Endometrial microvascular endothelial cells (primary cell): ENCODE measurements around the gene LARP6. TPM values are rescaled to one million over a fixed set of nuclear protein-coding genes. Genes with fewer than 3 reads are reported as not detected.
"Not testable (repeated sequence)": the region's sequence is repeated elsewhere in the genome, so short reads cannot be mapped to it uniquely, and the experiment has no call there.

Source experiments
- in situ Hi-C: cut with HindIII; loops from 2 replicates; pipeline ENCODE4 v1.10.0; 2017; ENCODE audit warnings: low sequenced_read_pairs, low pct_unique_long_range_greater_than_20kb; ENCODE audit errors: inconsistent ontology term
- total RNA-seq: library from RNA; depleted of rRNA; stranded (reverse); fragments of >200 nt; gene quantifications from one replicate; pipeline ENCODE4 v1.2.3, GENCODE V29; 2015; ENCODE audit errors: inconsistent ontology term

Gene LARP6
- total RNA-seq, 1 donor from 2014 or later: 34.5 TPM

DNA sequence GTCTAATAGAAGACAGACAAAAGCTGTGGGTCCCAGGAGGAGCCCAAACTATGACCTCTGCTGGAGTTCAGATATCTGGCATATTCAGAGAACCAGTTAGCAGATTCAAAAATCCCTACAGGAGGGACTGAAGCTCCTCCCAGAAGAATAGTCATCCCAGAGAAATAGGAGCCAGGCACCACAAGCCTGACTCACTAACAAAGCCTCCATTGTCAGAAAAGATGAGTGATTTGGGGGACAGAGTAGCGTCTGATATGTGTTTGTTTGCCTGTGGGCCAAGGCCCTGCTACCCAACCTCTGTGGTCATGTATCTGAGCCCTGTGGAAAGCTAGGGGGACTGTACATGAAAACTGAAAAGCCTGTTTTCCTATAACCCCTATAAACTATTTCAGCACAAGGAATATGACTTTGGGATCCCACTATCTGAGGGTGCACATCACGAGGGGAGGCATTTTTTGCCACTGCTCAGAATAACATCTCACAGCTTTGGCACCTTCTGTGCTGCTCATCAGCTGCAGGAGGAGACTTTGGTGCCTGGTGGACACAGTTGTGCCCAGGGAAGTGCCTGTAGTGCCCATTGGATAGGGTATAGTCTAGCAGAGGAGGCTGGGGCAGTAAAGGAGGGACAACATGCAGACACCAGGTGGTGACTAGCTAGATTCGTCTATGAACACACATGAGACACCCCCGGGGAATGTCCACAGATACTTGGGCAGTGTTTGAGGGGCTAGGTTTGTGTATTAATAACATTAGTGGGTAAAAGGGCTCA is 9.7 kb upstream of the LARP6 start:
- in situ Hi-C loops: no loop called here

GRCh38 chr15:70859998-70860397 is 6.0 kb upstream of the LARP6 start:
- in situ Hi-C loops: no loop called here

GRCh38 chr15:70859322-70859908 is 5.5 kb upstream of the LARP6 start:
- in situ Hi-C loops: no loop called here

- in situ Hi-C loops: not testable (repeated sequence)
These were observed 4.8 kb upstream of the LARP6 start for GRCh38 chr15:70858614-70859321.

- in situ Hi-C loops: no loop called here
These were observed 3.8 kb upstream of the LARP6 start for GRCh38 chr15:70857562-70858285.

- in situ Hi-C loops: no loop called here
These were observed 3.1 kb upstream of the LARP6 start for GRCh38 chr15:70856884-70857561.

DNA sequence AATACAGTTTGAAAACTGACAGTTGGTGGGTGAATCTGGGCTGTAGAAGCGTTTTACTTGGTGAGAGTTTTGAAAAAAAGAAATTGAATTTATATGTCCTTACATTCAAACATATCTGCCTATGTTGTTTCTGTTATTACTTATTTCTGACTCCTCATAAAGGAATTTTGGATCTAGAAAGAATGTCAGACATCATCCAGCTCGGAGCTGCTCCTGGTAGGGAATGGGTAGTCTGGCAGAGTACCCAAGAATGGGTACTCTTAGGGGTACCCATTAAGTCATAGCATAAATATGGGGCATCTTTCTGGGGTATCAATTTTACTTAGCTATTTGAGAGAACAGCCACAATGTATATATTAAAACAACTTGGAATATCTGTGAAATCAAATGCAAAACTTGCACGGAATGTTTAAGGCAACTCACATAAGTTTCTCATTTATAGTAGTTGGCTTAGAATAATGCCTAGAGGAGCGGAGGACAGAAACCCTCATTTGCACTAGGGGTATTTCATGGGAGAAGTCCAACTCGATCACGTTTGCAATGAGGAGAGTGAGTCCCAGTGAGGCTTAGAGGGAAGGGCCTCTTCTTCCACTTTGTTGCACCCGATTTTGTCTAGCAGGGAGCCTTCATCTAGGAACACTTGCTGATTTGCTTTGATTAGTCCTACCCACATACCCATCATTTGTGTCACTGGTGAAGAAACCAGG is 2.4 kb upstream of the LARP6 start:
- in situ Hi-C loops: no loop called here

DNA sequence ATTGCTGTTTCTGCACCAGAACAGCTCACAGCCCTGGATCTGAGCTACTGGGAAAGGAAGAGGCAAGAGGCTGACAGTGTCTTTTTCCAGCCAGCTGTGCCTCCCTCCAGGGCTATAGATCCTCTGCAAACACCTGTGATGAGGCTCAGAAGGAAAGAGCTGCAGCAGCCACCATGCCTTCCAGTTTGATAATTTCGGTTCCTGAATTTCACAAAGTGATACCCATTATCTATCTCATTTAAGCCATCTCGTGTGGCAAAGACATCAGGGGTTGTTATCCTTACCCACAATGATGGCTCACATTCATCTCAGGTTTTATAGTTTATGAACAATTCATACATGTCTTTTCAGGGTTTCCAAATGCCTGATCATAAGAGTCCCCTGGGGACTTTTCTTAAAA is 1.8 kb upstream of the LARP6 start:
- in situ Hi-C loops: no loop called here

- in situ Hi-C loops: no loop called here
These were observed 664 bp upstream of the LARP6 start for GRCh38 chr15:70854666-70854976.

- in situ Hi-C loops: no loop called here
These were observed 512 bp downstream of the LARP6 start for GRCh38 chr15:70853318-70853972.

DNA sequence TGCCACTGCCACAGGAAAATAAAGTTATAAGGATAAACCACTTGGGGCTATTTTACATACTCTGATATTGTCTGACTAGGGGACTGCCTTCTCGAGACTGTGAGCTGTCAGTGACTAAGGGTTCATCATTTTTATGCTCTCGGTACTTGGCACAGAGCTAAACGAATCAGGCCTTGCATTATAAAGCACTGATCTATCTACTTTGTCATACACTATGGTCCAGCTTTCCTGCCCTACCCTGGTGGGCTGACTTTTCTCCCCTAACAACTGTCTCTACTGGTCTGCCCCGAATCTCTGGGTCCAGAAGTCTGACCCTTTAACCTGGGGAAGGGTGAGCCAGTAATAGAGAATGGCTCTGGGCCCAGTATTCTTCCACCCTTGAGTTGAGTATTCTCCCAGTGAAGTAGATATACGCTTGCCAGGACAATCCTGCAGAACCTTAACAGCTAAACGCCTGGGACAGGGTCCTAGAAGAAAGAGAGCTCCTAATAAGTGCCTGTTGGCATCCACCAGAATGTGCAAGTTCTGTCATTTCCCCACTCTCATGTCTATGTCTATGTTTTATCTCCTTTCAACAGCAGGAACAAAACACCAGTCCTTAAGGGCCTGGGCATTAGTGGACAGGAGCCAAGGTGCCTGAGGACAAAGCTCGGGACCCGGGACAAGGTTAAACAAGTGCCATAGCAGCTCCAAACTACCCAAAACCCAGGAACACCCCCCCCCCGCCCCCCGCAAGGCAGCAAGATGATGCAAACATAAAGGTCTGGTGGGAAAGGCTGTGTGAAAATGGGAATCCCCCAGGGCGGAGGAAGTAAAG is 1.2 kb downstream of the LARP6 start:
- in situ Hi-C loops: no loop called here

- in situ Hi-C loops: no loop called here
These were observed 2.1 kb downstream of the LARP6 start for GRCh38 chr15:70851889-70852288.

- in situ Hi-C loops: no loop called here
These were observed 8.2 kb downstream of the LARP6 start for GRCh38 chr15:70845602-70846360.

- in situ Hi-C loops: no loop called here
These were observed 16.5 kb downstream of the LARP6 start for GRCh38 chr15:70837476-70837875.

GRCh38 chr15:70835841-70836240 is 18.1 kb downstream of the LARP6 start:
- in situ Hi-C loops: no loop called here

DNA sequence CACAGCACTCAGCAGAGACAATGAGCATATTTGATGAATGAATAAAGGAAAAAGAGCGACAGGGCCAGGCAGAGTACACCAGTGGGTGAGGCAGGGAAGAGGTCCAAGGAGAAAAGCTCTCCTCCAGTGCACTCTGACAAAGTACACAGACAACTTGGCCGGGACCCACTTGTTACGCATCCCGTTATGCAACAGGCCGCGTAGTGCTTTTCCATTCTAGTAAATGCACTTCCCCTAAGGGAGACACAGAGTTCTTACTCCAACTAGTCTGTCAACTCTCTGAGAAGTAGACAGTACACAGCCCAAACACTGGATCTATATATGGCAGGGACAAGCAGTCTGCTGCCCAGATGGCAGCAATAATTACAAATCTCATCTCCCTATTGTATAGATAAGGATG is 18.5 kb downstream of the LARP6 start:
- in situ Hi-C loops: no loop called here

GRCh38 chr15:70834999-70835398 is 19.0 kb downstream of the LARP6 start:
- in situ Hi-C loops: no loop called here
